A673 (cell line): ENCODE measurements around the gene PNMA6A.
"Not testable (repeated sequence)": the region's sequence is repeated elsewhere in the genome, so short reads cannot be mapped to it uniquely, and the experiment has no call there.

Experiments
- EZH2 ChIP-seq: fragments of 200-600 bp; sonication (generic); IDR thresholded peaks from 2 replicates; pipeline ENCODE4 v1.6.1; 2017; ENCODE audit warnings: borderline replicate concordance, low read depth, mild to moderate bottlenecking, mixed read lengths, antibody characterized with exemption, low read length; ENCODE audit not compliant: poor library complexity, severe bottlenecking
- TF ChIP-seq, protein P1 (sequence below): fragments of 300-800, 200-600 bp; sonication (generic); conservative IDR thresholded peaks from 2 replicates; pipeline ENCODE4 v1.5.1; 2017; ENCODE audit warnings: low read depth, mild to moderate bottlenecking, antibody characterized with exemption, low read length, moderate library complexity, mixed read lengths

DNA sequence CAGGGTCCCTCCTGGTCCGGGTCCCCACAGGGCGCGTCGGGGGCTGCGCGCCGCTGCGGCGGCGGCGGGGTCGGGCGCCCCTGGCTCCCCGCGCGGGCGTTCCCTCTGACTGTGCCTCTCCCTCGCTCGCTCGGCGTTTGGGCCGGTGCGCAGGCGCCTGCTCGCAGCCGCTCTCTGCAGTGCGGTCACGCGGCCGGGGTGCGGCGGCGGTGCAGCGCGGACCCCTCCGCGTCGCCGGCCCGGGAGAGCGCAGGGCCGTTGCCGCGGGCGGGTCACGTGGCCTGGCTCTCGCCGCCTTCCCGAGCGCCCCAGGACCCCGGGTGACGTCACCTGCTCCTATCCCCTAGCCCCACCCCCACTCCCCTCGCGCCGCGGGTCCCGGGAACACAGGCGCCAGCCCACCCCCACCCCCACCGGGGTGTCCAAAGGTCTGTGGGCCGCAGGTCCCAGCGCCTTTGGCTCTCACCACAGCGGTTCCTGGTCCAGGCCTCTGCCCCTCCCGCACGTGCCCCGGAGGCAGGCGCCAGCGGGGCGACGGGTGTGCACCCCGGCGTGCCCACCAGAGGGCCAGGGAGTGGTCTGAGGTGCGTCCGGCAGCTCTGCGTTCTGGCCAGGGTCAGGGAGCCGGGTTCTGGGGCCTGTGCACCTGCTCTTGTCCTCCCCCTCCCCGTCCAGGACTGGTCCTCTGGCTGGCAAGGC, 5.3 kb downstream of the PNMA6A start:
- TF ChIP-seq, protein P1, sequence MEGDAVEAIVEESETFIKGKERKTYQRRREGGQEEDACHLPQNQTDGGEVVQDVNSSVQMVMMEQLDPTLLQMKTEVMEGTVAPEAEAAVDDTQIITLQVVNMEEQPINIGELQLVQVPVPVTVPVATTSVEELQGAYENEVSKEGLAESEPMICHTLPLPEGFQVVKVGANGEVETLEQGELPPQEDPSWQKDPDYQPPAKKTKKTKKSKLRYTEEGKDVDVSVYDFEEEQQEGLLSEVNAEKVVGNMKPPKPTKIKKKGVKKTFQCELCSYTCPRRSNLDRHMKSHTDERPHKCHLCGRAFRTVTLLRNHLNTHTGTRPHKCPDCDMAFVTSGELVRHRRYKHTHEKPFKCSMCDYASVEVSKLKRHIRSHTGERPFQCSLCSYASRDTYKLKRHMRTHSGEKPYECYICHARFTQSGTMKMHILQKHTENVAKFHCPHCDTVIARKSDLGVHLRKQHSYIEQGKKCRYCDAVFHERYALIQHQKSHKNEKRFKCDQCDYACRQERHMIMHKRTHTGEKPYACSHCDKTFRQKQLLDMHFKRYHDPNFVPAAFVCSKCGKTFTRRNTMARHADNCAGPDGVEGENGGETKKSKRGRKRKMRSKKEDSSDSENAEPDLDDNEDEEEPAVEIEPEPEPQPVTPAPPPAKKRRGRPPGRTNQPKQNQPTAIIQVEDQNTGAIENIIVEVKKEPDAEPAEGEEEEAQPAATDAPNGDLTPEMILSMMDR, result not testable (repeated sequence)
- not testable (repeated sequence) for TF ChIP-seq EZH2
